Central memory CD4-positive, alpha-beta T cell (primary cell): ENCODE results near the gene NT5C.
"Not testable (repeated sequence)": the region's sequence is repeated elsewhere in the genome, so short reads cannot be mapped to it uniquely, and the experiment has no call there.

Experiments
- DNase-seq: peaks from one replicate; pipeline ENCODE4 v3.0.0; 2022

NT5C gene

DNA sequence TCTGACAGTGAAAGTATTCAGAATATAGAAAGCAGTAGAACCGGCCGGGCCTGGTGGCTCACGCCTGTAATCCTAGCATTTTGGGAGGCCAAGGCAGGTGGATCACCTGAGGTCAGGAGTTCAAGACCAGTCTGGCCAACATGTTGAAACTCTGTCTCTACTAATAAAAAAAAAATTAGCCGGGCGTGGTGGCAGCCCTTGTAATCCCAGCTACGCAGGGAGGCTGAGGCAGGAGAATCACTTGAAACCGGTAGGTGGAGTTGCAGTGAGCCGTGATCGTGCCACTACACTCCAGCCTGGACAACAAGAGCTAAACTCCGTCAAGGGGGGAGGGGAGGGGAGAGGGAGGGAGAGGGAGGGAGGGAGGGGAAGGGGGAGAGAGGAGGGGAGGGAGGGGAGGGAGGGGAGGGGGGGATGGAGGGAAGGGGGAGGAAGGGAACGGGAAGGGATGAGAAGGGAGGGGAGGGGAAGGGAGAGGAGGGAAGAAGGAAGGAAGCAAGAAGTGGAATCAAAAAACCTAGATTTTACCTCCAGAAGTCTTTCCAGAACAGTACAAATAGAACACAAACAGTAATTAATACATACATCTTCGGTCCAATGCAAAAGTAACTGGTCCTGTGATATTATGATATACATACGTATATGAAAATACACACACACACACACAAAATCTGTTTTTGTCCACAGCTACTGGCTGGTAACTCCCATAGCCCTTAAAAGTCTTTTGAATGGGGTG lies 10.9 kb upstream of the NT5C start:
- no peak for DNase-seq

DNA sequence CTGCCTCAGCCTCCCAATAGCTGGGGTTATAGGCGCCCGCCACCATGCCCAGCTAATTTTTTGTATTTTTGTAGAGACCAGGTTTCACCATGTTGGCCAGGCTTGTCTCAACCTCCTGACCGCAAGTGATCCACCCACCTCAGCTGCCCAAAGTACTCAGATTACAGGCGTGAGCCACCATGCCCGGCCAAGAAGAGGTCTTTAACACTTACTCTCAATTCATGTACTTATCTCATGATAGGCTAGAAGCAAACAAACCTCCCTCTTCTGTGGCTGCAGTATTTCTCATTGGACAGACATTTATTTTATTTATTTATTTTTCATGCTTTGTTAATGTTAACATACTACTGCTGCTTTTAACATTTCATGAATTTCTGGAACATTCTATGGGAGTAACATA lies 7.0 kb upstream of the NT5C start:
- DNase-seq = no peak

GRCh38 chr17:75137762-75138161 lies 6.2 kb upstream of the NT5C start:
- not testable (repeated sequence) for DNase-seq

GRCh38 chr17:75135946-75136345 lies 4.4 kb upstream of the NT5C start:
- DNase-seq = no peak

DNA sequence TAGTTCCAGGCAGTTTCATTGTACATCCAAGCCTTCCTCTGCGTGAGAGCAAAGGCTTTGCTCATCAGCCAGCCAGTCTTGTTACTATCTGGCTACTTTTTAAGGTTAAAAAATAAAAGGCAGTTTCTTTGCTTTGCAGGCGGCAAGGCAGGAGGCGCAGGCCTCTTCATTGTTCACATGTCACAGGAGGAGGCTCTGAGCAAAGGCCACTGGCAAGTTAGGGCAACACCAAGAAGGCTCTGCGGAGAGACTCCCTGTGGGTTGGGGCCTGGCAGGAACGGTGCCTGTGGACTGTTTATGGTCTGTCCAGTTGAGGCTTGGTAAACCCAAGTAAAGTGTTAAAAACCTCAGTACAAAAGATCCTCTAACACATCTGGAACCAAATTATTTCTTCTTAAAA lies 3.9 kb upstream of the NT5C start:
- no peak for DNase-seq

DNA sequence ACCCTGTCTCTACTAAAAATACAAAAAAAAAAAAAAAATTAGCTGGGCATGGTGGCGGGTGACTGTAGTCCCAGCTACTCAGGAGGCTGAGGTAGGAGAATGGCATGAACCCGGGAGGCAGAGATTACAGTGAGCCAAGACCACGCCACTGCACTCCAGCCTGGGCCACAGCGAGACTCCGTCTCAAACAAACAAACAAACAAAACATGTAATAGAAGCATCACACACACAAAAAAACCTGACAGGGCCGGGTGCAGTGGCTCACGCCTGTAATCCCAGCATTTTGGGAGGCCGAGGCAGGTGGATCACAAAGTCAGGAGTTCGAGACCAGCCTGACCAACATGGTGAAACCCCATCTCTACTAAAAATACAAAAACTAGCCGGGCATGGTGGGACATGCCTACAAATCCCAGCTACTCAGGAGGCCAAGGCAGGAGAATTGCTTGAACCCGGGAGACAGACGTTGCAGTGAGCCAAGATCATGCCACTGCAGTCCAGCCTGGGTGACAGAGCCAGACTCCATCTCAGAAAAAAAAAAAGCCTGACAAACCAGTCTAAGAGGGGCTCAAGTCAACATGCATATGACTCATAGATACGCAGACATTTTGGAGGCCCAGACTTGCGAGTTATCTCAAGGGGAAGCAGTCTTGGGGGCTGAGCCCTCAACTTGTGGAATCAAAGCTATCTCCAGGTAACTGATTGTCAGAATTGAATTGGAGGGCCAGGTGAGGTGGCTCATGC lies 2.2 kb upstream of the NT5C start:
- not testable (repeated sequence) for DNase-seq

GRCh38 chr17:75133001-75133400 lies 1.5 kb upstream of the NT5C start:
- no peak for DNase-seq

DNA sequence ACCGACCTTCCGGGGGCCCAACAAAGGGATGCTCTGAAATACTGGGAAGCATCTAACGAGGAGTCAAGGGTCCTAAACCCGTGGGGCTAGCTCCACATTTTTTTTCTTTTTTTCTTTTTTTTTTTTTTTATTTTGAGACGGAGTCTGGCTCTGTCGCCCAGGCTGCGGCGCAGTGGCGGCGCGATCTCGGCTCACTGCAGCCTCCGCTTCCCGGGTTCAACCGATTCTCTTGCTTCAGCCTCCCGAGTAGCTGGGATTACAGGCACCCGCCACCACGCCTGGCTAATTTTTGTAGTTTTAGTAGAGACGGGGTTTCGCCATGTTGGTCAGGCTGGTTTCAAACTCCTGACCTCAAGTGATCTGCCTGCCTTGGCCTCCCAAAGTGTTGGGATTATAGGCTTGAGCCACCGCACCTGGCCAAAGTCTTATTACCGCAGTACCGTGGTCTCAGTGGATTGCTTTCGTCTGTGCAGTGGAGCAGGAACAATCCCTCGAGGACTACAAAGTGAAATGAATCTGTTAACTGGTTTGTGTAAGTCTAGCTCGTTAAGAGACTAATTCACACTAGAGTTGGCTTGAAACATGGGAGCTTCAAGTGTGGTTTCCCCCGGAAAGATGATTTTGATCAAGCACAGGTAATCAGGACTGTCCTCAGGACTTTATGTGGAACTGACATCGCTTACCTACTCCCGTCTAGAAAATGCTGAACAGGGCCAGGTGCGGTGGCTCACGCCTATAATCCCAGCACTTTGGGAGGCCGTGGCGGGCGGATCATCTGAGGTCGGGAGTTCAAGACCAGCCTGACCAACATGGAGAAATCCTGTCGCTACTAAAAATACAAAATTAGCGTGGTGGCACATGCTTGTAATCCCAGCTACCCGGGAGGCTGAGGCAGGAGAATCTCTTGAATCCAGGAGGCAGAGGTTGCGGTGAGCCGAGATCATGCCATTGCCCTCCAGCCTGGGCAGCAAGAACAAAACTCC lies 767 bp upstream of the NT5C start:
- not testable (repeated sequence) for DNase-seq

DNA sequence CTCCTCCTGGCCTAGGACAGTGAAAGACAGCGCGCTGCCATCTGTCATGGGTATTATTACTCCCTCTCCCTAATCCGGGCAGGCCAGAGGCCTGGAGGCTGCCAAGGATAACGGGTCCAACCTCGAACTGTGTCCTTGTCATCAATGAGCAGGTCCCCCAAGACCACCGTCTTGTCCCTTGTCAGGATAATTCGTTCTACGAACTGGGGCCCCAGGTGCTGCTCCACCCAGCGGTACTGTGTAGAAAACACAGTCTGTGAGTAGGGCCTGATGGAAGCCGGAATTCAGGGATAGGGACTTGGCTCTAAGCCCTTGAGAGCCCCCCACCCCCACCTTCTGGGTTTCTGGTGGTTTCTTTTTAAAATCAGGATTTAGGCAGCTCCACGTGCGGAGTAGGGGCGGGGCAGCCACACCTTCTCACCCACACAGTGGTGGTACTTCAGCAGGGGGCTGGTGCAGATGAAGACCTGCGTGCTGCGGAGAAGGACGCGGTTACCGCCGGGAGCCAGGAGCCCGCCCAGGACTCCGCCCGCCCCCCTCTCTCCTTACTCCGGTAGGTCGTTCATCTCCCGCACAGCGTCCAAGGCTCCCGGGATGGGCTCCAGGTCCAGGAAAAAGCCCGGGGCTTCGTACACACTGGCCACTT lies 787 bp downstream of the NT5C start:
- DNase-seq = peak; percentile 31

DNA sequence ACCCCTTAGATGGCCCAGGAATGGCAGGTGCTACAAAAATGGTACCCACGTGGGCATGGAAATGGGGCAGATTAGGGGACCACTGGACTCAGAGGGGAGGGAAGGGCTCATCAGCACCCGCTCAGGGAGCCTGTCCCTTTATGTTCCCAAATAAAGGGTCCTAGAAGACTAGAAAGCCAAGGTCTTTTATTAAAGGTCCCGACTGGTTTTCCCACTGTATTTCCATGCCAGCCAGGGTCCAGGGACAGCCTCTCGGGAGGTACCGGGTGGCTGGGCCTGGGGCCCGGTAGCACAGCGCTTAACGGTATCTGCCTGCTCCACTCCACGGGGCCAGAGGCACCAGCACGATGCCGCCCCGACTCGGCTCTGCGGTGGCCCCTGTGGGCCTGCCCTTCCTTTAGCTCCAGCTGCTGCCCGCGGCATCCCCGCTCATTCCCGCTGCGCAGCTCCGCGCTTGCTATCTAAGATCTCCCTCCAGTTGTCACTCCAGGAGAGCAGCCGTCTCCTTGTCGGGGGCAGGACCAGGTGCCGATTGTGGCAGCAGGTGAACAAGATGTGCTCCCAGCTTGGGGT lies 1.4 kb downstream of the NT5C start:
- DNase-seq = no peak

GRCh38 chr17:75129576-75129975 lies 2.0 kb downstream of the NT5C start:
- no peak for DNase-seq

DNA sequence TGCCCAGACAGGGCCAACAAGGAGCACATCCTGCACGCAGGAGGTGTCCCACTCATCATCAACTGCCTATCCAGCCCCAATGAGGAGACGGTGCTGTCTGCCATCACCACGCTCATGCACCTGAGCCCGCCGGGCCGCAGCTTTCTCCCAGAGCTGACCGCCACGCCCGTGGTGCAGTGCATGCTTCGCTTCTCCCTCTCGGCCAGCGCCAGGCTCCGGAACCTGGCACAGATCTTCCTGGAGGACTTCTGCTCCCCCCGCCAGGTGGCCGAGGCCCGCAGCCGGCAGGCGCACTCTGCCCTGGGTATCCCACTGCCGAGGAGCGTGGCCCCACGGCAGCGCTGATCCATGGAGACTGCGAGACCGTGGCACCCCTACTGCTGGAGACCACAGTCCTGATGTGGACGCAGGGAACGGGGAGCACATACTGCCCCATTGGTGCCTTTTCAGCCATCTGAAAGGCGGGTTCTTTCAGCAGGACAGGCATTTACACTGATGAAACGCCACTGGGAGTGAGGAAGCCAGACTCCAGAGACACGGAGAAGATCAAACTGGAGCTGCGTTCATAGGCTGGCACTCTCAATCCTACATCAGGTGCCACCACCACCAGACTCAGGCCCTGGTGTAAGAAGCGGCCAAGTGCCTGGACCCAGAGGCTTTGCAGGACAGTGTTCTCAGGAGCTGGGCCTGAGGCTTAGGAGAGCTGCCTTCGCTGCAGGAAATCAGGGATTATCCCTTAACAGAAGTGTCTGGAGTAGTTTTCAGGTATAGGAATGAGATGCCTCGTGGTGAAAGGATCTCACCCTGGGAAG lies 2.6 kb downstream of the NT5C start:
- no peak for DNase-seq

DNA sequence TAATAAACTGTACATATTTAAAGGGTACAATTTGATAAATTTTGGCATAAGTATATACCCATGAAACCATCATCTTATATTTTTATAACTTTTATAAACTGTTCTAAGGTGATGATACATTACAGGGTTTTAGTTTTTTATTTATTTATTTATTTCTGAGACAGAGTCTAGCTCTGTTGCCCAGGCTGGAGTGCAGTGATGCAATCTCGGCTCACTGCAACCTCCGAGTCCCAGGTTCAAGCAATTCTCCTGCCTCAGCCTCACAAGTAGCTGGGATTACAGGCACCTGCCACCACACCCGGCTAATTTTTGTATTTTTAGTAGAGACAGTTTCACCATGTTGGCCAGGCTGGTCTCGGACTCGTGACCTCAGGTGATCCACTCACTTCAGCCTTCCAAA lies 3.6 kb downstream of the NT5C start:
- not testable (repeated sequence) for DNase-seq

DNA sequence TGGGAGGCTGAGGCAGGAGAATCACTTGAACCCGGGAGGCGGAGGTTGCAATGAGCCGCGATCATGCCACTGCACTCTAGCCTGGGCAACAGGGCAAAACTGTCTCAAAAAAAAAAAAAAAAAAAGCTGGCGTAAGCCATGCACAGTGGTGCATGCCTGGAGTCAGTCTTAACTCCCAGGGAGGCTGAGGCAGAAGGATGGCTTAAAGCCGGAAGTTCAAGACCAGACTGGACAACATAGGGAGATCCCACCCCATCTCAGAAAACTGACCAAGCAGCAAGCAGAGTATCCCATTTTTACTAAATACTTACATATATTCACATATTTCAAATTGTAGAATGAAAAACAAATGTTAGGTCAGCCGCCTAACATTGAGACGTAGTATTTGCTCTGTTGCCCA lies 4.6 kb downstream of the NT5C start:
- no peak for DNase-seq

- DNase-seq = no peak
Observed at GRCh38 chr17:75125984-75126383, 5.6 kb downstream of the NT5C start.

GRCh38 chr17:75124819-75125162 lies 6.8 kb downstream of the NT5C start:
- DNase-seq = no peak

- peak; percentile 35 for DNase-seq
Observed at GRCh38 chr17:75124041-75124818, 7.3 kb downstream of the NT5C start.

DNA sequence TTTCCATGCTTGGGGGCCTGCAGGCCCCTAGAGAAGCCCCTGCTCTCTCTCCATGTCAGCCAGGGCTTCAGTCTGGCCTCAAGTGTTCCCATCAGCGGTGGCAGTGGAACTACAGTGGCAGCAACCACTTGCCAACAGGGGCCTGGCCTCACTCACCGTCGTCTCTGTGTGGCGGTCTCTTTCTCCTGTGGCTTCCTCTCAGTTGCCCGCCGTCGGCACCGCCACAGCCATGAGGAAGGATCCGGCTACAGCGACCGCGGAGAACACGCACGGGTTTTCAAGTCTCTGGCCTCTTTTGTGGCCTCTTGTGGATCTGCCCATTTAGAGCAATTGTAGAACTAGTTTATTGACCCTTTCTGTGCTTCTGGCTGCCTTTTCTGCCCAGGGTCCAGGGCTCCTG lies 13.2 kb downstream of the NT5C start:
- DNase-seq = no peak

- no peak for DNase-seq
Observed at GRCh38 chr17:75116737-75117136, 14.8 kb downstream of the NT5C start.

DNA sequence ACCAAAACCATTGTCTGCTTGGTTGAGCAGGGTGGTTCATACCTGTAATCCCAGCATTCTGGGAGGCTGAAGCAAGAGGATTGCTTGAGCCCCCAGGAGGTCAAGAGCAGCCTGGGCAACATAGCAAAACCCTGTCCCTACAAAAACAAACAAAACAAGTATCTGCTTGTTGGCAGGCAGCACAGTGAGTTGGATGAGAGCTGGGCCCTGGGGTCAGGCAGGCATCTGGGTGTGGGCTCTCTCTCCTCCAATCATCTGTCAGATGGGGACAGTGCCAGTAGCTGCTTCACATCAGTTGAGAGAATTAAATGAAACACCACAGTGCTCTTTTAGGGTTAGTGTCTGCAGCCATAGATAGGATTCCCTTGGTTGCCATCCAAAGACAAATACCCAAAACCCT lies 16.0 kb downstream of the NT5C start:
- DNase-seq = no peak
